Natural killer cell (primary cell): ENCODE data around the gene SCARB1. TPM values are rescaled to one million over a fixed set of nuclear protein-coding genes. Genes with fewer than 3 reads are reported as not detected.

ENCODE experiments used
- ATAC-seq, 3 donors: fragments of 150-1000 bp in 2 of 3; fragments of 200-7000 bp in 1 of 3; cut with Tn5 transposase; 1 replicate in 1 of 3; 2 replicates in 2 of 3; pipeline ENCODE4 v1.10.0; 2021; ENCODE audit warnings: mild to moderate bottlenecking in 2 of 3, moderate library complexity in 2 of 3
- DNase-seq, 2 donors: peaks; one replicate each; pipeline versions ENCODE4 v3.0.0 to v3.0.0-alpha.2; 2013 to 2021; ENCODE audit warnings: mixed read lengths in 1 of 2
- H3K27ac ChIP-seq: one replicate; pipeline ENCODE4 v1.5.1; 2013; ENCODE audit warnings: mild to moderate bottlenecking, low read length
- H3K27me3 ChIP-seq: one replicate; pipeline ENCODE4 v1.6.1; 2013; ENCODE audit warnings: low read length; ENCODE audit not compliant: control insufficient read depth, insufficient read depth
- H3K36me3 ChIP-seq: one replicate; pipeline ENCODE4 v1.6.1; 2013; ENCODE audit warnings: low read length; ENCODE audit not compliant: control insufficient read depth, insufficient read depth
- H3K4me1 ChIP-seq: one replicate; pipeline ENCODE4 v1.6.1; 2013; ENCODE audit warnings: low read length; ENCODE audit not compliant: control insufficient read depth, insufficient read depth
- H3K4me3 ChIP-seq: one replicate; pipeline ENCODE4 v1.5.1; 2013; ENCODE audit warnings: low read length
- H3K9me3 ChIP-seq: one replicate; pipeline ENCODE4 v1.6.1; 2013; ENCODE audit warnings: low read length; ENCODE audit not compliant: control insufficient read depth, insufficient read depth
- H3K27ac Mint-ChIP-seq, 2 donors: one replicate each; pipeline ENCODE4 v1.8.0; 2022; ENCODE audit warnings: mild to moderate bottlenecking in 2 of 2, mixed read lengths in 2 of 2, moderate library complexity in 1 of 2
- H3K27me3 Mint-ChIP-seq, 2 donors: one replicate each; pipeline ENCODE4 v1.8.0; 2022; ENCODE audit warnings: low read depth in 2 of 2, mixed read lengths in 2 of 2
- H3K36me3 Mint-ChIP-seq: one replicate; pipeline ENCODE4 v1.8.0; 2022; ENCODE audit warnings: mixed read lengths
- H3K4me1 Mint-ChIP-seq, 2 donors: one replicate each; pipeline ENCODE4 v1.8.0; 2022; ENCODE audit warnings: mixed read lengths in 2 of 2
- H3K4me3 Mint-ChIP-seq: one replicate; pipeline ENCODE4 v1.8.0; 2022; ENCODE audit warnings: mild to moderate bottlenecking, moderate library complexity, mixed read lengths
- H3K9me3 Mint-ChIP-seq, 2 donors: one replicate each; pipeline ENCODE4 v1.8.0; 2022; ENCODE audit warnings: mixed read lengths in 2 of 2
- CTCF ChIP-seq: fragments of 200-600 bp; IDR thresholded peaks from one replicate; pipeline ENCODE4 v1.8.0; 2022; ENCODE audit warnings: antibody characterized with exemption
- WGBS: methylation state at CpG from one replicate; pipeline ENCODE4 v1.1.7; 2013; ENCODE audit warnings: missing lambda C conversion rate; ENCODE audit not compliant: insufficient coverage; 5-methylcytosine and 5-hydroxymethylcytosine counted together
- intact Hi-C: fragments of 100-400 bp; cut with micrococcal nuclease; formaldehyde crosslinking; loops from one replicate; pipeline ENCODE4 v1.14.2; 2022
- total RNA-seq, 4 donors: library from RNA; stranded (reverse); fragments of 120-200 nt in 1 of 4; gene quantifications; one replicate each; pipeline versions ENCODE4 v1.2.3 to v1.2.4, GENCODE V29; 2013 to 2022

The SCARB1 gene
- total RNA-seq, 3 donors from 2014 or later (not counting 1 experiment from before 2014, with no cell fraction given): 1.1 to 2.7 (median 1.3) TPM

GRCh38 chr12:124750149-124750656 lies 113.5 kb downstream of the SCARB1 start:
- Mint-ChIP-seq H3K4me3 (no peak overlapping the region), H3K4me1 (peaks cover 18 to 23% of the 10 kb centered on the region in 2 donors), H3K36me3 (peaks cover 4% of the 10 kb centered on the region), H3K27me3 (peaks cover 34 to 59% of the 10 kb centered on the region in 2 donors), H3K9me3 (no peaks in the 10 kb centered on the region), H3K27ac (no peak overlapping the region)
- intact Hi-C loops: no loop called here
- Histone ChIP-seq H3K27ac (no peak overlapping the region), H3K4me3 (no peak overlapping the region), H3K27me3 (peaks cover 7% of the 10 kb centered on the region), H3K9me3 (no peaks in the 10 kb centered on the region), H3K36me3 (no peaks in the 10 kb centered on the region), H3K4me1 (peaks cover 28% of the 10 kb centered on the region)
- DNase-seq (no peak), ATAC-seq (no peak)
- no peak for TF ChIP-seq CTCF
- 54% methylated on average over 10 of the region's 10 CpGs for WGBS

- Histone ChIP-seq H3K9me3 (no peaks in the 10 kb centered on the region), H3K27ac (no peak overlapping the region), H3K36me3 (no peaks in the 10 kb centered on the region), H3K4me3 (no peak overlapping the region), H3K4me1 (peaks cover 23% of the 10 kb centered on the region), H3K27me3 (peaks cover 7% of the 10 kb centered on the region)
- peaks cover 34 to 64% of the 10 kb centered on the region in 2 donors for H3K27me3 Mint-ChIP-seq
- H3K4me3 Mint-ChIP-seq: no peak overlapping the region
- whole genome bisulfite sequencing: 94% methylated on average over 9 of the region's 9 CpGs
- no peak for TF ChIP-seq CTCF
- no peak overlapping the region for H3K27ac Mint-ChIP-seq
- DNase-seq: no peak
- H3K36me3 Mint-ChIP-seq: peaks cover 6% of the 10 kb centered on the region
- H3K9me3 Mint-ChIP-seq: no peaks in the 10 kb centered on the region
- intact Hi-C loops: no loop called here
- no peak for ATAC-seq
- peaks cover 14 to 18% of the 10 kb centered on the region in 2 donors for H3K4me1 Mint-ChIP-seq
Observed at GRCh38 chr12:124749725-124750124, 113.9 kb downstream of the SCARB1 start.

GRCh38 chr12:124747426-124748161 lies 116.1 kb downstream of the SCARB1 start:
- WGBS: 83% methylated on average over 15 of the region's 15 CpGs
- H3K27ac ChIP-seq: no peak overlapping the region
- no peaks in the 10 kb centered on the region for H3K36me3 ChIP-seq
- no peak for ATAC-seq
- H3K9me3 Mint-ChIP-seq: no peaks in the 10 kb centered on the region
- H3K4me3 Mint-ChIP-seq: no peak overlapping the region
- H3K27me3 Mint-ChIP-seq: peaks cover 45 to 63% of the 10 kb centered on the region in 2 donors
- no peak for TF ChIP-seq CTCF
- no peak overlapping the region for H3K27ac Mint-ChIP-seq
- H3K36me3 Mint-ChIP-seq: peaks cover 6% of the 10 kb centered on the region
- peaks cover 7% of the 10 kb centered on the region for H3K27me3 ChIP-seq
- intact Hi-C loops: no loop called here
- DNase-seq: no peak
- H3K9me3 ChIP-seq: no peaks in the 10 kb centered on the region
- H3K4me1 ChIP-seq: peaks cover 15% of the 10 kb centered on the region
- no peak overlapping the region for H3K4me3 ChIP-seq
- peaks cover 12 to 13% of the 10 kb centered on the region in 2 donors for H3K4me1 Mint-ChIP-seq
